ENCODE measurements around the gene STBD1.
"Not testable (repeated sequence)": the region's sequence is repeated elsewhere in the genome, so short reads cannot be mapped to it uniquely, and the experiment has no call there.

Gene STBD1

DNA sequence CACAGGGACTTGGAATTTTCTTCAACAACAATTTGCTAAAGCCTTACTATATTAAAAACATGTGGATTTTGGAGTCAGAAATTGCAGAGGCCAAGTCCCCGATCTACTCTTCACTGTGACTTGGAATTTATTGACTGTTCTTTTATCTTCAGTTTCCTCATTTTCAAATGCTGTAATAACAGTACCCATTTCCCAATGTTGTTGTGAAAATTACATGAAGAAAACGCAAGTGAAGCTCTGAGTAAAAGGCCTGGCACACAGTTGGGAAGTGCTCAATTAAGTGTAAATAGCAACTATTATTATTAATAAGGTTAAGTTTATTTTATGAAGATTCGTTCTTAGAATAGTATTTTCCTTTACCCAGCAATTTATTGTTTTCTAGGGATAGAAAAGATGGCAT is 15.7 kb downstream of the STBD1 start:
- DNase-seq (ENCODE audit: low read depth, low spot score), result no peak

DNA sequence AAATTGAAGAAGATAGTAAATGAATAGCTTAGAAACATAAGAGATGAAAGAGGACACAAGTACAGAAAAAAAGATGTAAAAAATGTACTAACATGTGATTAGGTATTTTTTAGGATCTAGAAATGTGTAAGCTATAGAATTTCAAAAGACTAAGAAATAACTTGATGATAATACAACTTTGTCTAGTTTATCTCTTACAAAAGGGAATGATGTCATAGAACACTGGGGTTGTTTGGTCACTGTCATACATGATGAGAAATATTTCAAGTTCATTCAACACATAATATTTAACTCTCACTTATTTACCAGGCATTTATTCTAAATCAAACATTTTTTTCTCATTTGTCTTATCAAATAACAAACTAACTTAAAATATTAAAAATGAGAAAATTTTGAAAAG is 18.5 kb downstream of the STBD1 start:
- DNase-seq (ENCODE audit: low read depth, low spot score), result no peak

DNA sequence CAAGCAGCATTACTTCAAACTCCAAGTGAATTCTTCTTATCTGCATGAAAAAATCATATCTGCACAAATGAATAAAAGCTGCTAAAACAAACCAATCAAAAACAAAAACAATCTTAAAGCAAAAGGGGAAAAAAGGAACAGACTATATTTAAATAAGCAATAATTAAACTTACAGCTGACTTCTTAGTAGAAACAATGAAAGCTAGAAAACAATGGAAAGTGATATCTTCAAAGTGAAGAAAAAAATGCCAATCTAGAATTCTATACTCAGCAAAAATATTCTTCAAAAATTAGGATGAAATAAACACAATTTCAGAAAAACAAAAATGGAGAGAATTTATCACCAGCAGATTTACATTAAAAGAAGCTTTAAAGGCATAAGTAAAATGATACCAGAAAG is 20.0 kb downstream of the STBD1 start:
- DNase-seq (ENCODE audit: low read depth, low spot score), result no peak

DNA sequence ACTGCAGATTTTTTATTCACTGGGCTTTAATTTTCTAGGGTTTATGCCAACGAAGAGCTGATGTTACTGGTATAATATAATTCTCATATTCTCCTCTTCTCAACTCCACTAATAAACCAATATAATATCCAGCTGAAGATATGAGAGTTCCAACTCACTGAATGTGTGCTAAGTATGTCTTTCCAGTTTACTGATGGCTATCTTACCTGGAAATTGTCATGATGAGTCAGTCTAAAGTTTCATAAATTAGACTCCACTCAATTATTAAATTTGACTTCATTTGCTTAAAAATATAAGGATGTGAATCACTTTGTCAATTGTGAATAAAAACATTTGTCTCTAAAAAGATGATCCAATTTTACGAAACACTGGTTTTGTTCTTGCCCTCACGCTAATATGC is 28.4 kb downstream of the STBD1 start:
- no peak for DNase-seq (ENCODE audit: low read depth, low spot score)

DNA sequence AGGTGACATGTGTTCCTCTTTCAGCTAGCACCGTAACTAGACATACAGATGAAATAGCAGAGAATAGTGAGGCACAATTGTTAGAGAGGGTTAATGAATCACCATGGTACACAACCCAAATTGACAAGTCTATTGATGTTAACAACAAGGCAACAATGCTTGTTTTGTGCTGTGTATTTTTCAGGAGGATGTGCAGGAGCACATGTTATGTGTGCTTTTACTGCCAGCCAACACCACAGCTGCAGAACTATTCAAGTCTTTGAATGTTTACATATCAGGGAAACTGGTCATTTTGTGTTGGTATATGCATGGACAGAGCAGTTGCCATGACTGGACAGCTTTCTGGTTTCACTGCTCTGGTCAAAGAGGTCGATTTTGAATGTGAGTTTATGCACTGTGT is 32.8 kb downstream of the STBD1 start:
- DNase-seq (ENCODE audit: low read depth, low spot score), result no peak

DNA sequence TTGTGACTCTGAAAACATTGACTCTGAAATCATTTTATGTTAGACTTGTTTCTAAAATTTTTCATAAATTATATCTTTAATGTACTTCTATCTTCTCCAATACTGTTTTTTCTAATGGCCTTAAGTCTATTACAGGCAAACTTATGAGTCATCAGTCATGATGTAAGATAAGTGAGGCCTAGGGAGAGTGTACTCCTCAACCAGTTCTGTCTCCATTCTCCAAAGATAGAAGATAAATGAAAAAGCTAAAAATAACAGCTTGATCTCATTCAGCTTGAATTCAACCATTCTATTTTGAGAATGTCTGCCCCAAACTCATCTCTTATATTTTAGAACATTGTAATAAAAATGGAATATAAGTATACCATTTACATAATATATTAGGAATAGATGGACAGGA is 34.5 kb downstream of the STBD1 start:
- DNase-seq (ENCODE audit: low read depth, low spot score), result no peak

DNA sequence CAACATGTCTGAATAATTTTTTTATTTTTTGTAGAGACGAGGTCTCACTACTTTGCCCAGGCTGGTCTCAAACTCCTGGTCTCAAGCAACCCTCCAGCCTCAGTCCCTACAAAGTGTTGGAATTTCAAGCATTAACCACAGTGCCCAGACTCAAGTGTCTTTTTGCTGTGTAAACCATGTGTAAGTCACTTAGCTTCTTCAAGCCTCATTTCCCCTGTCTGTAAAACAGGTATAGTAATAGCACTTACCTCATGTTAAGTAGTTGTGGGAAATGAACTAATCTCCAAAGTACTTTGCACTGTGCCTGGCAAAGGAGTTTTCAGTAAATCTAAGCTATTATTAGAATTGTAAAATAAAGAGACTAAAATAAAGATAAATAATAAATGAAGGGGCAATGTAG is 35.7 kb downstream of the STBD1 start:
- no peak for DNase-seq (ENCODE audit: low read depth, low spot score)

DNA sequence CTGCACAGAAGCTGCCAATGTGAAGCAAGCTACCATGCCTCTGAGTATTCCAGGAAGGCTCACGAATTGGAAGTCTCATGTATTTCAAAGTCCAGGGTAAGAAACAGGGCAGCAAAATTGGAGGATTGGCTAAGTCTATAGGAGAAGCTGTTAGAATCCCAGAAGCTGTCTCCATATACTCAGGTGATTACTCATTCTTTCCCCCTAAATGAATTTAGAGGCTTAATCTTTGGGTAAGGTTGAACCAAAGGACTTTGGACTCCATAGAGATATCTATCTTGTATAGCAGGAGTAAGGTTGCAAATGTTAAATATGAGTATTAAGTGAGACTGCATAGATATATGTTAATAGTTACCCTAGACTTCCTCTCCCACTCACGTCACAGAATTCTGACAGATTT is 36.3 kb downstream of the STBD1 start:
- DNase-seq (ENCODE audit: low read depth, low spot score), result no peak

DNA sequence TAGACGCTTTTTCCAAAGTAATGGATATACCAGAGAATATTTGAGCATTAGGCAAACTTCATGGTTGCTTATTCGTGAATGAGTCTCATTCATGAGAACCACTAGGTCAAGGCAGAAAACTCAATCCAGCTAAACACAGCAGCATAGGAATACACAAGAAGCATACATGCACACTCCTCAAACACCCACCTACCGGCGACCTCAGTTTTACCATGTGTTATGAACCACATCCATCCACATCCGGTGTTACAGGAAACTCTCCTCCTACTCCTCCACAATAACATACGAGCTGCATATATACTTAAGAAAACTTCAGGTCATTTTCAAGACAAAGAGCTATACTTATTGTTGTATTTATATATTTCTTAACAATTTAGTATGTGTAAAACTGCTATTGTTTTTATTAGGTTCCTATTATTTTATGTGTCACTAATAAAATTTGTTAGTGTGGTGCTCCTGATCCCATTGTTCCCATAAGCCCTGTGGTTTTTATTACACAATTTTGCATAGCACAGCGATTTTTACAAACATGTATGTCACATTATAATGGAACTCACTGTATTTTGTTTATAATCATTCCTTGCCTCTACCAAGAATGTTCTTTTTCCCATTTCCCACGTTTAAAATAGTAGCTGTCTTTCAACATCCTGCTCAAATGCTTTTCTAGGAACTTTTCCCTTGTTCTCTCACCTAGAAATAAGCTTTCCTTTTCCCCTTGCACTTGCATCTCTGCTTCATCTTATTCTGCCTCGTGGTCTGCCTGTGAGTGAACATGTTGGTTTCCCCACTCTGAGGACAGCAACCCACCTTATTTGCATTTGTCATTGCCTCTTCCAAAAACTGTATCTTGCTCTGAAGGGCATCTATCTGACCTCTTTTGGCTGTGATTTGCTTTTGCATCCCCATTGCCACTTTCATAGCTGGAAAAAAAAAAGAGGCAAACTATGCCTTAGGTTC is 48.3 kb downstream of the STBD1 start:
- DNase-seq (ENCODE audit: low read depth, low spot score), result no peak

DNA sequence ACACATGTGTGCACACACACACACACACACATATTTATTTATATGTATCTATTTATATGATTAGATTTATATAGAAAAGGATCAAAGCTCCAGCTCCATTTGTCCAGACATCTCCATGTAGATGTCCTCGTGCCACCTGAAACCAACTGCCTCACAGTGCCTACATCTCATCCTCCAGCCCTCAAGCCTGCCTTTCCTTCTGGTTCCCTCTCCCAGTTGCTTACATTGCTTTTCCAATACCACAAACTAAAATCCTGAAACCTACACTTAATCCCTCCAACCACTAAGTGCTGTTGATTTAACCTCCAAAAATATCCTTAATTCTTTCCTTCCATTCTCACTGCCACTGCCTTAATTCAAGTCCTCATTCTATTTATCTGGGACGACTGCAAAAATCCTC is 51.4 kb downstream of the STBD1 start:
- no peak for DNase-seq (ENCODE audit: low read depth, low spot score)

DNA sequence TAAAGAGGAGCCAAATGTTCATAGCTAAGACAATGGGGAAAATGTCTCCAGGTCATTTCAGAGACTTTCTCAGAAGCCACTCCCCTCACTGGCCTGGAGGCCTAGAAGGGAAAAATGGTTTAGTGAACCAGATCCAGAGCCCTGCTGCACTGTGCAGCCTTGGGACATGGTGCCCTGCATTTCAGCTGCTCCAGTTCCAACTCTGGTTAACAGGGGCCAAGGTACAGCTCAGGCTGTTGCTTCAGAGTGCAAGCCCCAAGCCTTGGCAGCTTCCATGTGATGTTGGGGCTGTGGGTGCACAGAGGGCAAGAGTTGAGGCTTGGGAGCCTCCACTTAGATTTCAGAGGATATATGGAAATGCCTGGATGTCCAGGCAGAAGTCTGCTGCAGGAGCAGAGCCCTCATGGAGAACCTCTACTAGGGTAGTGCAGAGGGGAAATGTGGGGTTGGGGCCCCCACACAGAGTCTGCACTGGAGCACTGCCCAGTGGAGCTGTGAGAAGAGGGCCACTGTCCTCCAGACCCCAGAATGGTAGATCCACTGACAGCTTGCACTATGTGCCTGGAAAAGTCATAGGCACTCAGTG is 53.4 kb downstream of the STBD1 start:
- DNase-seq (ENCODE audit: low read depth, low spot score), result not testable (repeated sequence)

Data from activated naive CD8-positive, alpha-beta T cell treated with anti-CD3 and anti-CD28 coated beads, Interleukin-2, amount 50 U/mL, for 16 hours (primary cell).